Trophoblast cell (in vitro differentiated cells and primary cell): Measurements from ENCODE around the gene FLNA.

ENCODE experiments used
- DNase-seq, 2 donors: peaks; one replicate each; pipeline ENCODE4 v3.0.0-alpha.2; 2016
- H2AFZ ChIP-seq: 2 replicates; pipeline ENCODE4 v1.6.1; 2013; ENCODE audit warnings: low read length, moderate library complexity, mild to moderate bottlenecking; ENCODE audit not compliant: insufficient read depth, poor library complexity
- H2AK5ac ChIP-seq: 2 replicates; pipeline ENCODE4 v1.6.1; 2013; ENCODE audit warnings: mild to moderate bottlenecking, low read length
- H2BK120ac ChIP-seq: 2 replicates; pipeline ENCODE4 v1.6.1; 2013; ENCODE audit warnings: low read length, mild to moderate bottlenecking, moderate library complexity; ENCODE audit not compliant: insufficient read depth, poor library complexity
- H2BK12ac ChIP-seq: 2 replicates; pipeline ENCODE4 v1.6.1; 2013; ENCODE audit warnings: mild to moderate bottlenecking, low read length, moderate library complexity
- H2BK5ac ChIP-seq: 2 replicates; pipeline ENCODE4 v1.6.1; 2013; ENCODE audit warnings: low read length, low read depth, moderate library complexity, mild to moderate bottlenecking; ENCODE audit not compliant: poor library complexity
- H3K14ac ChIP-seq: 2 replicates; pipeline ENCODE4 v1.6.1; 2013; ENCODE audit warnings: mild to moderate bottlenecking, low read length
- H3K18ac ChIP-seq: 2 replicates; pipeline ENCODE4 v1.6.1; 2013; ENCODE audit warnings: mild to moderate bottlenecking, low read length
- H3K23ac ChIP-seq: 2 replicates; pipeline ENCODE4 v1.6.1; 2013; ENCODE audit warnings: low read length
- H3K27ac ChIP-seq: 2 replicates; pipeline ENCODE4 v1.5.1; 2013; ENCODE audit warnings: low read depth, mild to moderate bottlenecking, inconsistent platforms, low read length, moderate library complexity
- H3K27me3 ChIP-seq: 2 replicates; pipeline ENCODE4 v1.6.1; 2013; ENCODE audit warnings: inconsistent platforms, mild to moderate bottlenecking, low read length, moderate library complexity; ENCODE audit not compliant: insufficient read depth
- H3K36me3 ChIP-seq, 2 experiments: 1 replicate in 1 of 2; 2 replicates in 1 of 2; pipeline ENCODE4 v1.6.1; 2013; ENCODE audit warnings: low read length in 2 of 2, mild to moderate bottlenecking in 2 of 2, moderate library complexity in 1 of 2; ENCODE audit not compliant: insufficient read depth in 2 of 2, control insufficient read depth in 1 of 2
- H3K4ac ChIP-seq: 2 replicates; pipeline ENCODE4 v1.6.1; 2013; ENCODE audit warnings: low read depth, mild to moderate bottlenecking, low read length, moderate library complexity
- H3K4me1 ChIP-seq, 2 experiments: 1 replicate in 1 of 2; 2 replicates in 1 of 2; pipeline ENCODE4 v1.6.1; 2013; ENCODE audit warnings: low read length in 2 of 2, mild to moderate bottlenecking in 2 of 2, moderate library complexity in 1 of 2; ENCODE audit not compliant: insufficient read depth in 2 of 2, control insufficient read depth in 1 of 2
- H3K4me2 ChIP-seq: 2 replicates; pipeline ENCODE4 v1.6.1; 2013; ENCODE audit warnings: inconsistent platforms, mild to moderate bottlenecking, low read length, moderate library complexity
- H3K4me3 ChIP-seq: 2 replicates; pipeline ENCODE4 v1.5.1; 2013; ENCODE audit warnings: mild to moderate bottlenecking, low read depth, low read length, inconsistent platforms
- H3K79me1 ChIP-seq: one replicate; pipeline ENCODE4 v1.6.1; 2013; ENCODE audit warnings: low read length
- H3K79me2 ChIP-seq: 2 replicates; pipeline ENCODE4 v1.6.1; 2013; ENCODE audit warnings: low read length, mild to moderate bottlenecking; ENCODE audit not compliant: control insufficient read depth, insufficient read depth, poor library complexity
- H3K9ac ChIP-seq: 2 replicates; pipeline ENCODE4 v1.6.1; 2013; ENCODE audit warnings: mild to moderate bottlenecking, low read length
- H3K9me3 ChIP-seq: 2 replicates; pipeline ENCODE4 v1.6.1; 2013; ENCODE audit warnings: low read depth, mild to moderate bottlenecking, control low read depth, inconsistent platforms, low read length; ENCODE audit not compliant: insufficient read depth
- H4K12ac ChIP-seq: 2 replicates; pipeline ENCODE4 v1.6.1; 2013; ENCODE audit warnings: low read depth, mild to moderate bottlenecking, low read length, moderate library complexity
- H4K8ac ChIP-seq: 2 replicates; pipeline ENCODE4 v1.6.1; 2013; ENCODE audit warnings: low read depth, mild to moderate bottlenecking, low read length, moderate library complexity
- H4K91ac ChIP-seq: one replicate; pipeline ENCODE4 v1.6.1; 2013; ENCODE audit warnings: low read depth, mild to moderate bottlenecking, low read length, moderate library complexity
- WGBS: extraction: QIAGEN DNeasy Blood & Tissue Kit; methylation state at CpG from one replicate; pipeline ENCODE4 v1.1.7; 2013; ENCODE audit warnings: missing lambda C conversion rate; ENCODE audit not compliant: insufficient read length, insufficient coverage; ENCODE audit errors: extremely low coverage; 5-methylcytosine and 5-hydroxymethylcytosine counted together

The FLNA gene

GRCh38 chrX:154367474-154368308 is 6.7 kb downstream of the FLNA start:
- Histone ChIP-seq H3K23ac (no peak overlapping the region), H3K4ac (peak overlapping the region; percentile 96), H2AK5ac (no peak overlapping the region), H3K4me3 (no peak overlapping the region), H3K9ac (no peak overlapping the region), H4K12ac (peak overlapping the region; percentile 56), H3K4me2 (peak overlapping the region; percentile 79), H3K27ac (peak overlapping the region; percentile 99), H4K8ac (no peak overlapping the region), H3K4me1 (peaks cover 13 to 17% of the 10 kb centered on the region in 2 experiments), H3K79me2 (peaks cover 40% of the 10 kb centered on the region), H2BK12ac (no peak overlapping the region), H2BK120ac (no peak overlapping the region), H2AFZ (no peak overlapping the region), H3K18ac (peak overlapping the region; percentile 50), H3K36me3 (peaks cover 65 to 69% of the 10 kb centered on the region in 2 experiments), H4K91ac (no peak overlapping the region), H2BK5ac (peak overlapping the region; percentile 10), H3K9me3 (no peaks in the 10 kb centered on the region), H3K27me3 (no peaks in the 10 kb centered on the region), H3K79me1 (peaks cover 28% of the 10 kb centered on the region), H3K14ac (no peak overlapping the region)
- no CpG with 5 or more reads among the region's 31 CpGs for WGBS
- no peak for DNase-seq

DNA sequence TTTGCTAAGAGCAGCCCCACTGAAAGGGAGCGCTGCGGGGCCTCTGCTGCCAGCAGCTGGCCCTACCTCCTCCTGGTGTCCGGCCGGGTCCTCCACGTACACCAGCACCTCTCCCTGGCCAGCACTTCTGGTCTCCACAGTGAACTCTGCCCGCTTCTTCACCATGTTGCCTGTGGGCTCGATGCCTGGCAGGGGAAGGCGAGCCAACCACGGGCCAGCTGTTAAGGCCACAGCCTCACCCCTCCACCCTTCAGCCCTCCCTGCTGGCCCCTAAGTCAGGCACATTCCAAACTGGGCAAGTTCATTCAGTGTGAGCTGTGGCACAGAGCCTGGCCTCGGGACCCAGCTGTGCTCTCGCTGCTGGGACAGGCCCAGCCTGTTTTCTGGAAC is 7.8 kb downstream of the FLNA start:
- Histone ChIP-seq H4K91ac (no peak overlapping the region), H3K79me1 (peaks cover 23% of the 10 kb centered on the region), H3K18ac (no peak overlapping the region), H2BK5ac (no peak overlapping the region), H3K9ac (no peak overlapping the region), H3K4me3 (no peak overlapping the region), H3K4me2 (peak overlapping the region; percentile 20), H3K14ac (no peak overlapping the region), H3K27me3 (no peaks in the 10 kb centered on the region), H3K27ac (no peak overlapping the region), H3K4me1 (peaks cover 8 to 9% of the 10 kb centered on the region in 2 experiments), H3K9me3 (no peaks in the 10 kb centered on the region), H4K12ac (peak overlapping the region; percentile 77), H3K23ac (no peak overlapping the region), H2BK120ac (no peak overlapping the region), H2AK5ac (no peak overlapping the region), H3K4ac (peak overlapping the region; percentile 89), H2BK12ac (no peak overlapping the region), H4K8ac (peak overlapping the region; percentile 18), H3K79me2 (peaks cover 35% of the 10 kb centered on the region), H2AFZ (no peak overlapping the region), H3K36me3 (peaks cover 76 to 80% of the 10 kb centered on the region in 2 experiments)
- no peak for DNase-seq
- no CpG with 5 or more reads among the region's 11 CpGs for WGBS

GRCh38 chrX:154365997-154366665 is 8.3 kb downstream of the FLNA start:
- Histone ChIP-seq H2BK5ac (no peak overlapping the region), H3K27me3 (no peaks in the 10 kb centered on the region), H2AK5ac (no peak overlapping the region)

DNA sequence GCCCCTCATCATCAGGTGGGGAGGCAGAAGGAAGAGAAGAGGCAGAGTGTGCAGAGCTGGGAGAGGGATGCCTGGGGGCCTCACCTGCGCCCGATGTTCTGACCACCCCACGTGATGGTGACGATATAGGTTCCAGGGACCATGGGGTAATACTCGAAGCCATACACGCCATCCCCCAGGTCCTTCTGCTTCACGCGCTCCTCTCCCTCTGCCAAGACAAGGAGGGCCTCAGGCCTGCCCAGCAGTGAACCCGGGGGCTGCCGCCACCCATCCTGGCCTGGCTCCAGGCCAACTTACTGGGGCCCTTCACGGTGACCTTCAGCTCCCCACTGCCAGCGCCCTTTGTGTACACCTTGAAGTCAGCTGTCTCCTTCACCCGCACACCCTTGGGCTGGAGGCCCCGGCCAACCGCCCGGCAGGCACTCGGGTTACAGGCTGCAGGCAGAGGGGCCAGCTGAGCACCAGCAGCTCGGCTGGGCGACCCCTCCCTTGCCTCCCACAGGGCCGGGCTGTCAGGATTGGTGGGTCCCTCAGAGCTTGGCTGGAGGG is 9.3 kb downstream of the FLNA start:
- H3K18ac ChIP-seq, result no peak overlapping the region
- no peak overlapping the region for H3K9ac ChIP-seq
- H2AFZ ChIP-seq, result no peak overlapping the region
- no peak overlapping the region for H2BK5ac ChIP-seq
- H3K27me3 ChIP-seq, result no peaks in the 10 kb centered on the region
- H3K14ac ChIP-seq, result no peak overlapping the region
- H4K12ac ChIP-seq, result no peak overlapping the region
- no peaks in the 10 kb centered on the region for H3K9me3 ChIP-seq
- DNase-seq, result no peak
- H3K27ac ChIP-seq, result no peak overlapping the region
- H3K4me3 ChIP-seq, result no peak overlapping the region
- no peak overlapping the region for H4K8ac ChIP-seq
- peaks cover 8 to 9% of the 10 kb centered on the region in 2 experiments for H3K4me1 ChIP-seq
- no peak overlapping the region for H3K23ac ChIP-seq
- H2AK5ac ChIP-seq, result no peak overlapping the region
- H2BK120ac ChIP-seq, result no peak overlapping the region
- no peak overlapping the region for H4K91ac ChIP-seq
- H3K79me2 ChIP-seq, result peaks cover 25% of the 10 kb centered on the region
- H3K4me2 ChIP-seq, result no peak overlapping the region
- H3K4ac ChIP-seq, result no peak overlapping the region
- H2BK12ac ChIP-seq, result no peak overlapping the region
- peaks cover 12% of the 10 kb centered on the region for H3K79me1 ChIP-seq
- WGBS, result no CpG with 5 or more reads among the region's 20 CpGs
- H3K36me3 ChIP-seq, result peaks cover 85 to 88% of the 10 kb centered on the region in 2 experiments

More at GRCh38 chrX:154365997-154366665, 8.3 kb downstream of the FLNA start:
- Histone ChIP-seq H3K18ac (no peak overlapping the region), H3K36me3 (peaks cover 81 to 85% of the 10 kb centered on the region in 2 experiments), H2BK120ac (no peak overlapping the region), H3K4me3 (no peak overlapping the region), H3K23ac (no peak overlapping the region), H3K14ac (no peak overlapping the region), H3K27ac (no peak overlapping the region), H4K8ac (no peak overlapping the region), H3K79me2 (peaks cover 33% of the 10 kb centered on the region), H4K12ac (peak overlapping the region; percentile 69), H3K9me3 (no peaks in the 10 kb centered on the region), H4K91ac (no peak overlapping the region), H3K79me1 (peaks cover 20% of the 10 kb centered on the region), H3K4ac (peak overlapping the region; percentile 89), H2BK12ac (no peak overlapping the region), H3K4me2 (no peak overlapping the region), H2AFZ (no peak overlapping the region), H3K4me1 (peaks cover 8 to 9% of the 10 kb centered on the region in 2 experiments), H3K9ac (no peak overlapping the region)
- DNase-seq, result no peak
- WGBS, result no CpG with 5 or more reads among the region's 32 CpGs
